ENCODE data around the gene ZNF181.

The ZNF181 gene

GRCh38 chr19:34725400-34725799 is 8.6 kb upstream of the ZNF181 start:
- TF ChIP-seq CTCF (IDR thresholded peaks at IDR 0.05; ENCODE audit: low read depth, low read length): no peak
- no peak overlapping the region for H3K4me3 ChIP-seq (ENCODE audit: low read depth, low read length)
- in situ Hi-C loops (cut with HindIII; ENCODE audit: low sequenced_read_pairs): no loop called here
- DNase-seq (ENCODE audit: low read depth, low spot score): no peak

GRCh38 chr19:34731019-34731829 is 2.8 kb upstream of the ZNF181 start:
- no peak overlapping the region for H3K4me3 ChIP-seq (ENCODE audit: low read depth, low read length)
- DNase-seq (ENCODE audit: low read depth, low spot score): no peak
- no peak for TF ChIP-seq CTCF (IDR thresholded peaks at IDR 0.05; ENCODE audit: low read depth, low read length)
- in situ Hi-C loops (cut with HindIII; ENCODE audit: low sequenced_read_pairs): no loop called here

GRCh38 chr19:34731964-34732363 is 2.1 kb upstream of the ZNF181 start:
- no peak for TF ChIP-seq CTCF (IDR thresholded peaks at IDR 0.05; ENCODE audit: low read depth, low read length)
- DNase-seq (ENCODE audit: low read depth, low spot score): no peak
- in situ Hi-C loops (cut with HindIII; ENCODE audit: low sequenced_read_pairs): no loop called here
- H3K4me3 ChIP-seq (ENCODE audit: low read depth, low read length): no peak overlapping the region

GRCh38 chr19:34732612-34733211 is 1.3 kb upstream of the ZNF181 start:
- in situ Hi-C loops (cut with HindIII; ENCODE audit: low sequenced_read_pairs): no loop called here
- TF ChIP-seq CTCF (IDR thresholded peaks at IDR 0.05; ENCODE audit: low read depth, low read length): no peak
- peak overlapping the region; percentile 60 for H3K4me3 ChIP-seq (ENCODE audit: low read depth, low read length)
- DNase-seq (ENCODE audit: low read depth, low spot score): no peak

GRCh38 chr19:34733266-34733745 is 737 bp upstream of the ZNF181 start:
- in situ Hi-C loops (cut with HindIII; ENCODE audit: low sequenced_read_pairs): no loop called here
- H3K4me3 ChIP-seq (ENCODE audit: low read depth, low read length): peak overlapping the region; percentile 60
- no peak for TF ChIP-seq CTCF (IDR thresholded peaks at IDR 0.05; ENCODE audit: low read depth, low read length)
- no peak for DNase-seq (ENCODE audit: low read depth, low spot score)

GRCh38 chr19:34734537-34735103 is 577 bp downstream of the ZNF181 start:
- peak overlapping the region; percentile 60 for H3K4me3 ChIP-seq (ENCODE audit: low read depth, low read length)
- no peak for TF ChIP-seq CTCF (IDR thresholded peaks at IDR 0.05; ENCODE audit: low read depth, low read length)
- DNase-seq (ENCODE audit: low read depth, low spot score): no peak
- in situ Hi-C loops (cut with HindIII; ENCODE audit: low sequenced_read_pairs): no loop called here
